Liver (tissue), 3 donors: ENCODE data around the gene APBA2.

ENCODE experiments used
- EGR1 ChIP-seq, 2 donors: IDR thresholded peaks; 2 replicates each; pipeline ENCODE4 v1.6.1; 2016 to 2018; ENCODE audit warnings: antibody characterized with exemption in 2 of 2, low read depth in 2 of 2
- FOXA1 ChIP-seq: IDR thresholded peaks from 2 replicates; pipeline ENCODE4 v1.6.1; 2016; ENCODE audit warnings: antibody characterized with exemption
- GABPA ChIP-seq, 2 donors: IDR thresholded peaks in 1 of 2; conservative IDR thresholded peaks in 1 of 2; 2 replicates each; pipeline ENCODE4 v1.6.1; 2016; ENCODE audit warnings: antibody characterized with exemption in 2 of 2, mild to moderate bottlenecking in 1 of 2, moderate library complexity in 1 of 2
- HNF4G ChIP-seq: IDR thresholded peaks from 2 replicates; pipeline ENCODE4 v1.6.1; 2016; ENCODE audit warnings: antibody characterized with exemption
- JUND ChIP-seq, 2 donors: IDR thresholded peaks; 2 replicates each; pipeline ENCODE4 v1.6.1; 2016; ENCODE audit warnings: antibody characterized with exemption in 2 of 2
- RAD21 ChIP-seq, 2 donors: IDR thresholded peaks; 2 replicates each; pipeline ENCODE4 v1.6.1; 2016; ENCODE audit warnings: antibody characterized with exemption in 2 of 2, mild to moderate bottlenecking in 2 of 2
- SP1 ChIP-seq: IDR thresholded peaks from 2 replicates; pipeline ENCODE4 v1.6.1; 2018; ENCODE audit warnings: antibody characterized with exemption, mild to moderate bottlenecking
- YY1 ChIP-seq: IDR thresholded peaks from 2 replicates; pipeline ENCODE4 v1.6.1; 2016; ENCODE audit warnings: antibody characterized with exemption, mild to moderate bottlenecking
- TF ChIP-seq, protein P1 (sequence below): fragments of 150-350 bp; IDR thresholded peaks from 2 replicates; pipeline ENCODE4 v1.5.1; 2017; ENCODE audit warnings: improper control_type of control experiment, low read depth, low read length; ENCODE audit not compliant: missing input control
- TF ChIP-seq, protein P2 (sequence below): IDR thresholded peaks from 2 replicates; pipeline ENCODE4 v1.6.1; 2016; ENCODE audit warnings: antibody characterized with exemption, mild to moderate bottlenecking
- TF ChIP-seq, protein P3 (sequence below): IDR thresholded peaks from 2 replicates; pipeline ENCODE4 v1.6.1; 2016; ENCODE audit warnings: antibody characterized with exemption
- donor health status: healthy.
- donor health status: healthy.

DNA sequence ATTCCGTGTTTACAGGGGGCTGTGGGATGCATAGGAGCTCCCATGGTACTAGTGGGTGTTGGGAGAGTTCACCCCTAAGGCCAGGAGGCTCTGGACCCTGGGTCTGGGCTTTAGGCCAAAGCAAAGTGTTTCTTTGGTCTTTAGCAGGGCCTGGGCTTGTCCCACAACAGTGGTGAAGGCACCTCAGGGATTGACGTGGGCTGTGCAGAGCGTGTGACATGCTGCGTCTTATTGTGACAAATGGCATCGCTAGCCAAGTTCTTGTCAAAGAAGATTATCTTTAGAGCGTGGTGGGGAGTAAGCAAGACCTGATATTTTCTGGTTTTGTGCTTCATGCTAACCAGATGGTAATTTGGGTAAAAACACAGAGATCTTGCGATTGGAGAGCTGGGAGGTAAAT is 170.1 kb downstream of the APBA2 start:
- TF ChIP-seq GABPA (IDR thresholded peaks at IDR 0.05 in 1 of 2, conservative IDR thresholded peaks at IDR 0.05 in 1 of 2) (no peak), FOXA1 (no peak), YY1 (no peak), RAD21 (IDR thresholded peaks at IDR 0.05) (no peak), EGR1 (IDR thresholded peaks at IDR 0.05; ENCODE audit: low read depth in 2 of 2) (no peak), SP1 (no peak), HNF4G (no peak), JUND (IDR thresholded peaks at IDR 0.05) (no peak)
- TF ChIP-seq, protein P1, sequence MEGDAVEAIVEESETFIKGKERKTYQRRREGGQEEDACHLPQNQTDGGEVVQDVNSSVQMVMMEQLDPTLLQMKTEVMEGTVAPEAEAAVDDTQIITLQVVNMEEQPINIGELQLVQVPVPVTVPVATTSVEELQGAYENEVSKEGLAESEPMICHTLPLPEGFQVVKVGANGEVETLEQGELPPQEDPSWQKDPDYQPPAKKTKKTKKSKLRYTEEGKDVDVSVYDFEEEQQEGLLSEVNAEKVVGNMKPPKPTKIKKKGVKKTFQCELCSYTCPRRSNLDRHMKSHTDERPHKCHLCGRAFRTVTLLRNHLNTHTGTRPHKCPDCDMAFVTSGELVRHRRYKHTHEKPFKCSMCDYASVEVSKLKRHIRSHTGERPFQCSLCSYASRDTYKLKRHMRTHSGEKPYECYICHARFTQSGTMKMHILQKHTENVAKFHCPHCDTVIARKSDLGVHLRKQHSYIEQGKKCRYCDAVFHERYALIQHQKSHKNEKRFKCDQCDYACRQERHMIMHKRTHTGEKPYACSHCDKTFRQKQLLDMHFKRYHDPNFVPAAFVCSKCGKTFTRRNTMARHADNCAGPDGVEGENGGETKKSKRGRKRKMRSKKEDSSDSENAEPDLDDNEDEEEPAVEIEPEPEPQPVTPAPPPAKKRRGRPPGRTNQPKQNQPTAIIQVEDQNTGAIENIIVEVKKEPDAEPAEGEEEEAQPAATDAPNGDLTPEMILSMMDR, result no peak
- TF ChIP-seq, protein P2, sequence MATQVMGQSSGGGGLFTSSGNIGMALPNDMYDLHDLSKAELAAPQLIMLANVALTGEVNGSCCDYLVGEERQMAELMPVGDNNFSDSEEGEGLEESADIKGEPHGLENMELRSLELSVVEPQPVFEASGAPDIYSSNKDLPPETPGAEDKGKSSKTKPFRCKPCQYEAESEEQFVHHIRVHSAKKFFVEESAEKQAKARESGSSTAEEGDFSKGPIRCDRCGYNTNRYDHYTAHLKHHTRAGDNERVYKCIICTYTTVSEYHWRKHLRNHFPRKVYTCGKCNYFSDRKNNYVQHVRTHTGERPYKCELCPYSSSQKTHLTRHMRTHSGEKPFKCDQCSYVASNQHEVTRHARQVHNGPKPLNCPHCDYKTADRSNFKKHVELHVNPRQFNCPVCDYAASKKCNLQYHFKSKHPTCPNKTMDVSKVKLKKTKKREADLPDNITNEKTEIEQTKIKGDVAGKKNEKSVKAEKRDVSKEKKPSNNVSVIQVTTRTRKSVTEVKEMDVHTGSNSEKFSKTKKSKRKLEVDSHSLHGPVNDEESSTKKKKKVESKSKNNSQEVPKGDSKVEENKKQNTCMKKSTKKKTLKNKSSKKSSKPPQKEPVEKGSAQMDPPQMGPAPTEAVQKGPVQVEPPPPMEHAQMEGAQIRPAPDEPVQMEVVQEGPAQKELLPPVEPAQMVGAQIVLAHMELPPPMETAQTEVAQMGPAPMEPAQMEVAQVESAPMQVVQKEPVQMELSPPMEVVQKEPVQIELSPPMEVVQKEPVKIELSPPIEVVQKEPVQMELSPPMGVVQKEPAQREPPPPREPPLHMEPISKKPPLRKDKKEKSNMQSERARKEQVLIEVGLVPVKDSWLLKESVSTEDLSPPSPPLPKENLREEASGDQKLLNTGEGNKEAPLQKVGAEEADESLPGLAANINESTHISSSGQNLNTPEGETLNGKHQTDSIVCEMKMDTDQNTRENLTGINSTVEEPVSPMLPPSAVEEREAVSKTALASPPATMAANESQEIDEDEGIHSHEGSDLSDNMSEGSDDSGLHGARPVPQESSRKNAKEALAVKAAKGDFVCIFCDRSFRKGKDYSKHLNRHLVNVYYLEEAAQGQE, result no peak
- TF ChIP-seq, protein P3, sequence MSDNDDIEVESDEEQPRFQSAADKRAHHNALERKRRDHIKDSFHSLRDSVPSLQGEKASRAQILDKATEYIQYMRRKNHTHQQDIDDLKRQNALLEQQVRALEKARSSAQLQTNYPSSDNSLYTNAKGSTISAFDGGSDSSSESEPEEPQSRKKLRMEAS, result no peak
